ENCODE data around the gene VSX1. TPM values are rescaled to one million over a fixed set of nuclear protein-coding genes. Genes with fewer than 3 reads are reported as not detected.

The VSX1 gene
- total RNA-seq, 1 donor from 2014 or later, result not detected

DNA sequence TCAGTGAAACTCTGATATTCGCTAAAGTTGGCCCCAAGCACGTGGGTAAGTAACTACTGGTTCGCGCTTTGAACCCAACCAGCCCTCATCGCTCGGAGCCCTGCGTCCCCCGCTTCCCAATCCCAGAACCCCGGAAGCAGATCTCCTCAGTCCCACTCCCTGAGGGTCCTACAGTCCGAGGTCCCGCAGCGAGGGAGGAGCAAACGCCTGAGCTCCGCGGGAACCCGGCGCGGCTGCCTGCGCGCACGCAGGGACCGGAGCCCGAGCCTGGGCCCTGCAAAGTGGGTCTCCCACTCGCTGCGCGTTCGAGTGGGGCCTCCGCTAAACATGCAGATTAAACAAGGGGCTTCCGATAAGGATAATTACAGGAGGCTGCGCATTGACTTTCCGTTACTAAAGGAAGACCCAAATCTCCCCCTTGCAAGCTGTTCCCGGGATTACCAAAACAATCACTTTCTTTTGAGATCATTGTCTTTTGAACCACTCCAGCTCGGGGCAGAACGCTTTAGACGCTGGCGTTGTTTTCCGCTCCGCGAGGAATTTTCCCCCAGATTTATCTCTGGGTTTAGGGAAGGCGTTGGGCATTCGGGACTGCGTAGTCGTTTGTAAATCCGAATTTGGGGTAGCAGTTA, 1.3 kb upstream of the VSX1 start:
- no peaks in the 10 kb centered on the region for H3K4me1 Mint-ChIP-seq (ENCODE audit: low read depth)
- H3K4me3 Mint-ChIP-seq (ENCODE audit: low read depth), result no peak overlapping the region
- H3K27ac Mint-ChIP-seq, result no peak overlapping the region
- peaks cover 89% of the 10 kb centered on the region for H3K27me3 Mint-ChIP-seq
- no peaks in the 10 kb centered on the region for H3K36me3 Mint-ChIP-seq (ENCODE audit: insufficient read depth)
- TF ChIP-seq, protein P1, sequence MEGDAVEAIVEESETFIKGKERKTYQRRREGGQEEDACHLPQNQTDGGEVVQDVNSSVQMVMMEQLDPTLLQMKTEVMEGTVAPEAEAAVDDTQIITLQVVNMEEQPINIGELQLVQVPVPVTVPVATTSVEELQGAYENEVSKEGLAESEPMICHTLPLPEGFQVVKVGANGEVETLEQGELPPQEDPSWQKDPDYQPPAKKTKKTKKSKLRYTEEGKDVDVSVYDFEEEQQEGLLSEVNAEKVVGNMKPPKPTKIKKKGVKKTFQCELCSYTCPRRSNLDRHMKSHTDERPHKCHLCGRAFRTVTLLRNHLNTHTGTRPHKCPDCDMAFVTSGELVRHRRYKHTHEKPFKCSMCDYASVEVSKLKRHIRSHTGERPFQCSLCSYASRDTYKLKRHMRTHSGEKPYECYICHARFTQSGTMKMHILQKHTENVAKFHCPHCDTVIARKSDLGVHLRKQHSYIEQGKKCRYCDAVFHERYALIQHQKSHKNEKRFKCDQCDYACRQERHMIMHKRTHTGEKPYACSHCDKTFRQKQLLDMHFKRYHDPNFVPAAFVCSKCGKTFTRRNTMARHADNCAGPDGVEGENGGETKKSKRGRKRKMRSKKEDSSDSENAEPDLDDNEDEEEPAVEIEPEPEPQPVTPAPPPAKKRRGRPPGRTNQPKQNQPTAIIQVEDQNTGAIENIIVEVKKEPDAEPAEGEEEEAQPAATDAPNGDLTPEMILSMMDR (IDR thresholded peaks at IDR 0.05; ENCODE audit: unreplicated experiment), result no peak
- no peaks in the 10 kb centered on the region for H3K9me3 Mint-ChIP-seq (ENCODE audit: low read depth)
- DNase-seq (ENCODE audit: low spot score, unreplicated experiment), result no peak

DNA sequence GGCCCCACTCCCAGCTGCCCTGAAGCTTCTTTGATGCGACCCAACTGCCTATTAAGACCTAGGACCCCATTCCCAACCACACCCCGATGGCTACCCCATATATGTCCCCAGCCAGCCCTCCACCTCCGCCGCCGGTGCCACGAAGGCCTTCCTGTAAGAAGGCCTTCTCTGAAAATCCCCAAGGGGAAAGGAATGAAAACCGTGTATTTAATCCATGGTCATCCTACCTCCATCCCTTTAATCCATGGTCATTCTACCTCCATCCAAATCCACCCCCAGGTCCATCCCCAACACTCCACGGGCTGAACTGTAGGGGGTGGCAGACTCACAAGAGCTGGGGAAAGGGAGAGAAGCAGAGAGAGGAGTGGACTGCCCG, 545 bp upstream of the VSX1 start:
- DNase-seq (ENCODE audit: low spot score, unreplicated experiment), result no peak
- Mint-ChIP-seq H3K27me3 (peaks cover 91% of the 10 kb centered on the region), H3K4me3 (ENCODE audit: low read depth) (no peak overlapping the region), H3K4me1 (ENCODE audit: low read depth) (no peaks in the 10 kb centered on the region), H3K36me3 (ENCODE audit: insufficient read depth) (no peaks in the 10 kb centered on the region), H3K9me3 (ENCODE audit: low read depth) (no peaks in the 10 kb centered on the region), H3K27ac (no peak overlapping the region)
- TF ChIP-seq, protein P1 (IDR thresholded peaks at IDR 0.05; ENCODE audit: unreplicated experiment), result no peak

DNA sequence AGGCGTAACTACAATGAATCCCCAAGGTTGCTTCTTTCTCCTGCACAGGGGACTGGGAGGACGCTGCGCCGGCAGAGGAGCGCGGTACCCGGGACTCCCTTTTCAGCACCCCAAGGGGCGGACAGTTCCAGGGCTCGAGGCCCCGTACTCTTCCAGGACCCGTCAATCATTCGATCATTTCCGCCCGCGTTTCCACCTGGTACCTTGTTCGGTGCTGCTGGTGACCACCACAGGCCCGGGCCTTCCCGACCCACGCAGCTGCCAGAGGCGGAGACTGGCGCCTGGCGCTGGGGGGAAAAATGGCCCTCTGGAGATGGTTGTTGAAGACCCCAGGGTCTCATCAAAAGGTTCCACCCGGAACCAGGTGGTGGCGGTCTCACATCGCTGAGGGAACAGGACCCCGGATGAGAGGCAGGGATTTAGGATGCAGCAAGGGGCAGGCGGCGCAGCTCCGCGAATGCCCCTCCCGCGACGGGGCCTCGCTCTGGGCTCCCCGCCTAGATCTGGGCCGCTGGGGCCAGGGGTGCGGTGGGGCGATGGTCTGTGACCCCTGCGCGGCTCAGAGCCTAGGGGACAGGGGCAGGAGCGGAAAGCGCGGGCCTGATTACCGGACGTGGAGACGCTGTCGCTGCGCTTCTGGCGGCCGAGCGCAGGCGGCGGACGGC, 744 bp downstream of the VSX1 start:
- TF ChIP-seq, protein P1 (IDR thresholded peaks at IDR 0.05; ENCODE audit: unreplicated experiment), result peak; percentile 35
- DNase-seq (ENCODE audit: low spot score, unreplicated experiment), result peak; percentile 67
- Mint-ChIP-seq H3K27ac (no peak overlapping the region), H3K36me3 (ENCODE audit: insufficient read depth) (no peaks in the 10 kb centered on the region), H3K9me3 (ENCODE audit: low read depth) (no peaks in the 10 kb centered on the region), H3K4me1 (ENCODE audit: low read depth) (no peaks in the 10 kb centered on the region), H3K27me3 (peaks cover 90% of the 10 kb centered on the region), H3K4me3 (ENCODE audit: low read depth) (no peak overlapping the region)

DNA sequence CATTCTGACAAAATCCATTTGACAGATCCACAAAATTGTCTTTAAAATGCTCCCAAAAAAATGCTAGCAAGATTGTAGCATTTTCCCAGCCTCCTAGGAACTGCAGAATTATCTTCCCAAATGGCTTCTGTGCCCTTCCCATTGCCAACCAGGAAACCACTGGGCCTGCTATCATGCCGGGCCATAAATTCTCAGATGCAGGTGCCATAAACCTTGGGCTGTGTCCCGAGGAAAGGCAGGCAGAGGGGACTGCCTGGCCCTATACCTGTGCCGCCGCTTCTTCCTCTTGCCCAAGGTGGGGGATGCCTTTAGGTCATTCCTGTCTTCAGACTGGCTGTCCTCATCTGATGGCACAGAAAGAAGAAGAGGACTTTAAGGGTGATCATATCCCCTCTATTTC, 2.8 kb downstream of the VSX1 start:
- H3K4me3 Mint-ChIP-seq (ENCODE audit: low read depth), result no peak overlapping the region
- no peak for DNase-seq (ENCODE audit: low spot score, unreplicated experiment)
- H3K9me3 Mint-ChIP-seq (ENCODE audit: low read depth), result no peaks in the 10 kb centered on the region
- no peak overlapping the region for H3K27ac Mint-ChIP-seq
- TF ChIP-seq, protein P1 (IDR thresholded peaks at IDR 0.05; ENCODE audit: unreplicated experiment), result no peak
- no peaks in the 10 kb centered on the region for H3K36me3 Mint-ChIP-seq (ENCODE audit: insufficient read depth)
- H3K27me3 Mint-ChIP-seq, result peaks cover 90% of the 10 kb centered on the region
- no peaks in the 10 kb centered on the region for H3K4me1 Mint-ChIP-seq (ENCODE audit: low read depth)

DNA sequence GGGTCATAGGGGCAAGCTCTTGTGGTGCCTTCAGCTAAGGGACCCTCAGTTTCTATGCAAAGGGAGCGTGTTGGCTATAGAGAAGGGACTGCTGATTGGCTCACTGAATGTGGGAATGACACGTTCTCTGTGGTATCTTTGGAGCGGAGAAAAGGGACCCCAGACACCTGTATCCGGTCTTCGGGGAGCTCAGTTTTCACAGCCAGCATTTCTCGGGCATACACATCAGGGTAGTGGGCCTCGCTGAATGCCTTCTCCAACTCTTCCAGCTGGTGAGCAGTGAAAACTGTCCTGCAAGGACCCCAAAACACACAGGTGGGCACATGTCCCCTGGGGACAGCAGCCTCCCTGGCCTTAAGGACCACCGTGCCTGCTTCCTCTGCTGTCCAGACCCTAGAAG, 3.3 kb downstream of the VSX1 start:
- no peak for DNase-seq (ENCODE audit: low spot score, unreplicated experiment)
- no peaks in the 10 kb centered on the region for H3K4me1 Mint-ChIP-seq (ENCODE audit: low read depth)
- peaks cover 87% of the 10 kb centered on the region for H3K27me3 Mint-ChIP-seq
- TF ChIP-seq, protein P1 (IDR thresholded peaks at IDR 0.05; ENCODE audit: unreplicated experiment), result no peak
- H3K27ac Mint-ChIP-seq, result no peak overlapping the region
- no peak overlapping the region for H3K4me3 Mint-ChIP-seq (ENCODE audit: low read depth)
- no peaks in the 10 kb centered on the region for H3K36me3 Mint-ChIP-seq (ENCODE audit: insufficient read depth)
- no peaks in the 10 kb centered on the region for H3K9me3 Mint-ChIP-seq (ENCODE audit: low read depth)

Data from progenitor cell of endocrine pancreas (in vitro differentiated cells).